ENCODE results near the gene ZNF365. TPM values are rescaled to one million over a fixed set of nuclear protein-coding genes. Genes with fewer than 3 reads are reported as not detected.

The ZNF365 gene
- polyA plus RNA-seq, 1 donor from 2014 or later = 1.9 TPM

DNA sequence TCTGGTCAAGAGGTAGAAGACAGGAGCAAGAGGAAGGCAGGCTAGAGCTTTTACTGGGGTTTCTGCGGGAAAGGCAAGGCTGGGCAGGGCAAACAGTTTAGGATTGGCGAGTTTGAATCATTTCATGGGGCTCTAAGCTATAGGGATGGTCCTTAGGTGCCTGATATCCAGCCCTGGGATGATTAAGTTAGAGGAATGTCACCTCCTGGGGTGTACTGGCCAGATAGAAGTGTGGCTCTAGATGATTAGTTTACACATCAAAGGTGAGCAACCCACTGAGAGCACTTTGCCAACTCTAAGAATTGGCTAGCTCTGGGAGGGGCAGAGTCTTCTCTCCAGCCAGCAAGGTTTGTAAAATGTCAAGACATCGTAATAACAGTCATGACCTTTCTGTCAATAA is 52.4 kb downstream of the ZNF365 start:
- Histone ChIP-seq H3K9me3 (ENCODE audit: low read length) (no peaks in the 10 kb centered on the region), H4K20me1 (ENCODE audit: insufficient read depth) (no peaks in the 10 kb centered on the region), H2AFZ (ENCODE audit: low read depth, low read length) (no peak overlapping the region), H3K9me2 (ENCODE audit: insufficient read depth, low read length) (no peaks in the 10 kb centered on the region), H3K27ac (ENCODE audit: low read length) (no peak overlapping the region), H3K27me3 (ENCODE audit: insufficient read depth, low read depth, low read length) (no peaks in the 10 kb centered on the region), H3K9ac (ENCODE audit: low read length) (no peak overlapping the region), H3K36me3 (ENCODE audit: insufficient read depth, low read length) (no peaks in the 10 kb centered on the region), H3K4me3 (ENCODE audit: low read length) (no peak overlapping the region), H3K4me2 (ENCODE audit: low read length) (no peak overlapping the region), H3F3A (ENCODE audit: insufficient read depth, low read length, poor library complexity, severe bottlenecking) (no peaks in the 10 kb centered on the region), H3K79me2 (replicated peaks; ENCODE audit: insufficient read depth, low read length) (no peaks in the 10 kb centered on the region)
- TF ChIP-seq EP300 (conservative IDR thresholded peaks at IDR 0.05; ENCODE audit: poor library complexity, severe bottlenecking) (no peak), EZH2 (IDR thresholded peaks at IDR 0.05; ENCODE audit: borderline replicate concordance, insufficient read depth, low read length, poor library complexity, severe bottlenecking) (no peak), MXI1 (conservative IDR thresholded peaks at IDR 0.05; ENCODE audit: poor library complexity, severe bottlenecking) (no peak), RAD21 (conservative IDR thresholded peaks at IDR 0.05) (no peak), POLR2AphosphoS5 (IDR thresholded peaks at IDR 0.05) (no peak), TAF1 (IDR thresholded peaks at IDR 0.05; ENCODE audit: low read depth) (no peak), SMC3 (conservative IDR thresholded peaks at IDR 0.05; ENCODE audit: poor library complexity) (no peak)
- TF ChIP-seq, protein P1, sequence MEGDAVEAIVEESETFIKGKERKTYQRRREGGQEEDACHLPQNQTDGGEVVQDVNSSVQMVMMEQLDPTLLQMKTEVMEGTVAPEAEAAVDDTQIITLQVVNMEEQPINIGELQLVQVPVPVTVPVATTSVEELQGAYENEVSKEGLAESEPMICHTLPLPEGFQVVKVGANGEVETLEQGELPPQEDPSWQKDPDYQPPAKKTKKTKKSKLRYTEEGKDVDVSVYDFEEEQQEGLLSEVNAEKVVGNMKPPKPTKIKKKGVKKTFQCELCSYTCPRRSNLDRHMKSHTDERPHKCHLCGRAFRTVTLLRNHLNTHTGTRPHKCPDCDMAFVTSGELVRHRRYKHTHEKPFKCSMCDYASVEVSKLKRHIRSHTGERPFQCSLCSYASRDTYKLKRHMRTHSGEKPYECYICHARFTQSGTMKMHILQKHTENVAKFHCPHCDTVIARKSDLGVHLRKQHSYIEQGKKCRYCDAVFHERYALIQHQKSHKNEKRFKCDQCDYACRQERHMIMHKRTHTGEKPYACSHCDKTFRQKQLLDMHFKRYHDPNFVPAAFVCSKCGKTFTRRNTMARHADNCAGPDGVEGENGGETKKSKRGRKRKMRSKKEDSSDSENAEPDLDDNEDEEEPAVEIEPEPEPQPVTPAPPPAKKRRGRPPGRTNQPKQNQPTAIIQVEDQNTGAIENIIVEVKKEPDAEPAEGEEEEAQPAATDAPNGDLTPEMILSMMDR (IDR thresholded peaks at IDR 0.05; ENCODE audit: poor library complexity, severe bottlenecking) = no peak
- TF ChIP-seq, protein P2, sequence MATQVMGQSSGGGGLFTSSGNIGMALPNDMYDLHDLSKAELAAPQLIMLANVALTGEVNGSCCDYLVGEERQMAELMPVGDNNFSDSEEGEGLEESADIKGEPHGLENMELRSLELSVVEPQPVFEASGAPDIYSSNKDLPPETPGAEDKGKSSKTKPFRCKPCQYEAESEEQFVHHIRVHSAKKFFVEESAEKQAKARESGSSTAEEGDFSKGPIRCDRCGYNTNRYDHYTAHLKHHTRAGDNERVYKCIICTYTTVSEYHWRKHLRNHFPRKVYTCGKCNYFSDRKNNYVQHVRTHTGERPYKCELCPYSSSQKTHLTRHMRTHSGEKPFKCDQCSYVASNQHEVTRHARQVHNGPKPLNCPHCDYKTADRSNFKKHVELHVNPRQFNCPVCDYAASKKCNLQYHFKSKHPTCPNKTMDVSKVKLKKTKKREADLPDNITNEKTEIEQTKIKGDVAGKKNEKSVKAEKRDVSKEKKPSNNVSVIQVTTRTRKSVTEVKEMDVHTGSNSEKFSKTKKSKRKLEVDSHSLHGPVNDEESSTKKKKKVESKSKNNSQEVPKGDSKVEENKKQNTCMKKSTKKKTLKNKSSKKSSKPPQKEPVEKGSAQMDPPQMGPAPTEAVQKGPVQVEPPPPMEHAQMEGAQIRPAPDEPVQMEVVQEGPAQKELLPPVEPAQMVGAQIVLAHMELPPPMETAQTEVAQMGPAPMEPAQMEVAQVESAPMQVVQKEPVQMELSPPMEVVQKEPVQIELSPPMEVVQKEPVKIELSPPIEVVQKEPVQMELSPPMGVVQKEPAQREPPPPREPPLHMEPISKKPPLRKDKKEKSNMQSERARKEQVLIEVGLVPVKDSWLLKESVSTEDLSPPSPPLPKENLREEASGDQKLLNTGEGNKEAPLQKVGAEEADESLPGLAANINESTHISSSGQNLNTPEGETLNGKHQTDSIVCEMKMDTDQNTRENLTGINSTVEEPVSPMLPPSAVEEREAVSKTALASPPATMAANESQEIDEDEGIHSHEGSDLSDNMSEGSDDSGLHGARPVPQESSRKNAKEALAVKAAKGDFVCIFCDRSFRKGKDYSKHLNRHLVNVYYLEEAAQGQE (IDR thresholded peaks at IDR 0.05; ENCODE audit: borderline replicate concordance) = no peak

DNA sequence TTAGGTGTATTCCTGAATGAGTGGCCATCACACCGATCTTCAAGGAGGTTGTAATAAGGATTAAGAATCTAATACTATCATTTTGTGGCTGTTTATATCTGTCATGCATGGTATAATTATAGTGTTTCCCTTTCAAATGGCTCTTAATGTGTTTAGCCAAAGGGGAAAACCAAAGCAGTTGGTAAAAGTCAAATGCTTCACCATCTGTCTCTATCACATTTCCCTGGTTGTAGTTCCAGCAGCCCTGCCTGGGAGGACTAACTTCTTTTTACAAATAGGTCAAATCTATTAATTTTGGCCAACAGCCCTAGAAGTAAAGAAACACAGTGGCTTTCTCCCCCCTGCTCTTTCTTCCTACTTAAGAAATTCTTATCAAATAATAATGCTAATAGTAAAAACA is 56.7 kb downstream of the ZNF365 start:
- H3K9ac ChIP-seq (ENCODE audit: low read length) = no peak overlapping the region
- no peaks in the 10 kb centered on the region for H3K27me3 ChIP-seq (ENCODE audit: insufficient read depth, low read depth, low read length)
- no peak overlapping the region for H2AFZ ChIP-seq (ENCODE audit: low read depth, low read length)
- no peak overlapping the region for H3K4me3 ChIP-seq (ENCODE audit: low read length)
- TF ChIP-seq, protein P1 (IDR thresholded peaks at IDR 0.05; ENCODE audit: poor library complexity, severe bottlenecking) = no peak
- TF ChIP-seq SMC3 (conservative IDR thresholded peaks at IDR 0.05; ENCODE audit: poor library complexity) (no peak), TAF1 (IDR thresholded peaks at IDR 0.05; ENCODE audit: low read depth) (no peak), EP300 (conservative IDR thresholded peaks at IDR 0.05; ENCODE audit: poor library complexity, severe bottlenecking) (no peak), EZH2 (IDR thresholded peaks at IDR 0.05; ENCODE audit: borderline replicate concordance, insufficient read depth, low read length, poor library complexity, severe bottlenecking) (no peak), POLR2AphosphoS5 (IDR thresholded peaks at IDR 0.05) (no peak), RAD21 (conservative IDR thresholded peaks at IDR 0.05) (no peak), MXI1 (conservative IDR thresholded peaks at IDR 0.05; ENCODE audit: poor library complexity, severe bottlenecking) (no peak)
- TF ChIP-seq, protein P2 (IDR thresholded peaks at IDR 0.05; ENCODE audit: borderline replicate concordance) = no peak
- H3K79me2 ChIP-seq (replicated peaks; ENCODE audit: insufficient read depth, low read length) = no peaks in the 10 kb centered on the region
- H3K9me3 ChIP-seq (ENCODE audit: low read length) = no peaks in the 10 kb centered on the region
- H3K27ac ChIP-seq (ENCODE audit: low read length) = no peak overlapping the region
- H3K9me2 ChIP-seq (ENCODE audit: insufficient read depth, low read length) = no peaks in the 10 kb centered on the region
- no peaks in the 10 kb centered on the region for H4K20me1 ChIP-seq (ENCODE audit: insufficient read depth)
- H3F3A ChIP-seq (ENCODE audit: insufficient read depth, low read length, poor library complexity, severe bottlenecking) = no peaks in the 10 kb centered on the region
- H3K4me2 ChIP-seq (ENCODE audit: low read length) = no peak overlapping the region
- no peaks in the 10 kb centered on the region for H3K36me3 ChIP-seq (ENCODE audit: insufficient read depth, low read length)
